Myometrial cell (primary cell): Measurements from ENCODE around the gene KITLG. TPM values are rescaled to one million over a fixed set of nuclear protein-coding genes. Genes with fewer than 3 reads are reported as not detected.

Experiments
- total RNA-seq: library from RNA; depleted of rRNA; stranded (reverse); fragments of >200 nt; gene quantifications from 2 replicates; pipeline ENCODE4 v1.2.3, GENCODE V29; 2015

KITLG gene, protein sequence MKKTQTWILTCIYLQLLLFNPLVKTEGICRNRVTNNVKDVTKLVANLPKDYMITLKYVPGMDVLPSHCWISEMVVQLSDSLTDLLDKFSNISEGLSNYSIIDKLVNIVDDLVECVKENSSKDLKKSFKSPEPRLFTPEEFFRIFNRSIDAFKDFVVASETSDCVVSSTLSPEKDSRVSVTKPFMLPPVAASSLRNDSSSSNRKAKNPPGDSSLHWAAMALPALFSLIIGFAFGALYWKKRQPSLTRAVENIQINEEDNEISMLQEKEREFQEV
- 8.1 and 11.3 TPM in 2 replicates for total RNA-seq

DNA sequence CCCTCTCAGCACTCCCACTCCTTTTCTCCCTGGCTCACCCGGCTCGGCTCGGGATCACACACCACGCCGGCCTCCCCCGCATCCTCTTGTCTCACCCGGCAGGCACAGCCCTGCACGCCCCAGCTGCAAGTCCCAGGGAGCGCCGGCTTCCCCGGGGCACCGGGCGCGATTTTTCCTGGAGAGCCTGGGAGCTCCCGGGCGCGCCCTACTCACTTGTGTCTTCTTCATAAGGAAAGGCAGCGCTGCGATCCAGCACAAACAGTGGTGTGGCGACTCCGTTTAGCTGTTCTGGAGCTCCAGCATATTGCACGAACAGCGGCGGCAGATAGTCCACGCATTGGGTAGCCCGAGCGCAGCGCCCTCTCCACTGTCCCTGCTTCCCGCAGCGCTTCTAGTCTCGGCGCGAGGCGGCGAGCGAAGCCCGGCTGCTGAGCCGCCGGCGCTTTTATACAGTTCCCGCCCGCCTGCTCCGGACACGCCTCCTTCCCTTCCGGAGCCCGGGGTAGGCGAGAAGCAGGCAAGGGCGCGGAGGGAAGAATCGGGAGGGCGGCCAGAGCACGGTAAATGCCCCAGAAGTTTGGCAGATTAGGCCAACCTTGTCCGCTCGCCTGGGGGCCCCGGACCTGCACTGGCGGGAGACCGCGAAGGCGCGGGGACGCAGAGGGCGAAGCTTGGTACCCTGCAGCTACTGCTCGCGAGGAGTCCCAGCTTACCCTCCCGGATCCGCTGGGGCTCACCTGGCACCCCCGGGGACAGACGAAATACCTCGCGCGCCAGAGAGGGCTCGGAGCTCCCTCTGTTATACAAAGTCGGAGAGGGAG, at the start of gene KITLG:
TSS of gene KITLG (minus strand) at position 421 of the 821 bp plus-strand sequence. CDS start at position 228, 193 bp downstream.

